Upper lobe of left lung (tissue), 6 donors: Measurements from ENCODE around the gene LOC101059915.
"Not testable (repeated sequence)": the region's sequence is repeated elsewhere in the genome, so short reads cannot be mapped to it uniquely, and the experiment has no call there.

Experiments
- ATAC-seq, 2 donors: fragments of 200-7000 bp; cut with Tn5 transposase; one replicate each; pipeline ENCODE4 v1.9.1; 2022; ENCODE audit warnings: mild to moderate bottlenecking in 2 of 2, moderate library complexity in 2 of 2; ENCODE audit not compliant: low FRiP score in 2 of 2
- DNase-seq, 2 donors: peaks; one replicate each; pipeline ENCODE4 v3.0.0-alpha.2; 2019 to 2020
- H3K27ac ChIP-seq, 4 donors: fragments of 200-600 bp; sonication (generic); one replicate each; pipeline ENCODE4 v1.5.1; 2016 to 2019
- H3K27me3 ChIP-seq, 4 donors: fragments of 200-600 bp; sonication (generic); one replicate each; pipeline ENCODE4 v1.5.1; 2017 to 2019
- H3K36me3 ChIP-seq, 4 donors: fragments of 200-600 bp; sonication (generic); one replicate each; pipeline ENCODE4 v1.5.1; 2016 to 2019
- H3K4me1 ChIP-seq, 4 donors: fragments of 200-600 bp; sonication (generic); one replicate each; pipeline ENCODE4 v1.5.1; 2018 to 2019
- H3K4me3 ChIP-seq, 4 donors: fragments of 200-600 bp; sonication (generic); one replicate each; pipeline ENCODE4 v1.5.1; 2017 to 2019; ENCODE audit warnings: mild to moderate bottlenecking in 2 of 4, moderate library complexity in 1 of 4
- H3K9me3 ChIP-seq, 4 donors: fragments of 200-600 bp; sonication (generic); one replicate each; pipeline ENCODE4 v1.5.1; 2018 to 2019
- EP300 ChIP-seq, 4 donors: sonication (generic); formaldehyde crosslinking; IDR thresholded peaks; one replicate each; pipeline ENCODE4 v1.5.1; 2017; ENCODE audit warnings: antibody characterized with exemption in 4 of 4, control low read depth in 2 of 4
- POLR2A ChIP-seq, 4 donors: fragments of 450-650 bp; IDR thresholded peaks; one replicate each; pipeline ENCODE4 v1.5.1; 2016 to 2017; ENCODE audit warnings: antibody characterized with exemption in 4 of 4, mild to moderate bottlenecking in 2 of 4
- POLR2AphosphoS5 ChIP-seq, 2 donors: sonication (generic); formaldehyde crosslinking; IDR thresholded peaks; one replicate each; pipeline ENCODE4 v1.5.1; 2017; ENCODE audit warnings: antibody characterized with exemption in 2 of 2
- WGBS, 2 donors: methylation state at CpG; one replicate each; pipeline ENCODE4 v1.1.5; 2017 to 2018; 5-methylcytosine and 5-hydroxymethylcytosine counted together
- TF ChIP-seq, protein P1 (sequence below), 6 experiments: fragments of 450-650 bp in 4 of 6; fragments of 200-600 bp in 2 of 6; sonication (generic) in 2 of 6; IDR thresholded peaks; one replicate each; pipeline ENCODE4 v1.5.1; 2016 to 2019; ENCODE audit warnings: antibody characterized with exemption in 6 of 6
- donor health status: DM: no; HTN: no; CAD: no; lungs with moderate emphysema.
- donor health status: DM: no; HTN: yes; CAD: no; lungs with severe emphysema.

Gene LOC101059915

DNA sequence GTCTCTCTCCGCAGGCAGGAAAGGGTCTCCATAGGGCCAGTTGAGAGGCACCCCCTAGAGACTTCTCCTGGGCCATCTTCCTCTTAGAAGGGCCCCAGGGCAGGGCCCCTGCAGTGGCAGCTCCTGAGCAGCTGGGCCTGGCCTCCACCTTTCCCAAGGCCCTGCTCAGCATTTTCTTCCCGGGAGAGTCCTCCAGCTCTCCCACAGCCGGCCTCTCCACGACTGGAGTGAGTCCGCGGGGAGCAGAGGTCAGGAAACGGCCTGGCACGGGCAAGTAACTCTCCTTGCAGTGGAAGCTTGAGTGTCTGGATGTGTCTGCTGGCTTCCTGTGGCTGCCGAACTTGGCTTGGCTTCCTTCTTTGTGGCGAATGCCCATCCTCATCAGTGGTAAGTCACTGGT lies 1.6 kb upstream of the LOC101059915 start:
- H3K36me3 ChIP-seq: no peaks in the 10 kb centered on the region
- no peak overlapping the region for H3K4me3 ChIP-seq
- no peak for DNase-seq
- no peaks in the 10 kb centered on the region for H3K4me1 ChIP-seq
- WGBS, 2 donors: 67% methylated on average over 10 of the region's 10 CpGs; no CpG with 5 or more reads in 1 of the 2 donors
- H3K27ac ChIP-seq: no peak overlapping the region
- no peaks in the 10 kb centered on the region for H3K27me3 ChIP-seq
- no peak for TF ChIP-seq POLR2AphosphoS5 (IDR thresholded peaks at IDR 0.05)
- no peak for ATAC-seq
- H3K9me3 ChIP-seq: no peaks in the 10 kb centered on the region

DNA sequence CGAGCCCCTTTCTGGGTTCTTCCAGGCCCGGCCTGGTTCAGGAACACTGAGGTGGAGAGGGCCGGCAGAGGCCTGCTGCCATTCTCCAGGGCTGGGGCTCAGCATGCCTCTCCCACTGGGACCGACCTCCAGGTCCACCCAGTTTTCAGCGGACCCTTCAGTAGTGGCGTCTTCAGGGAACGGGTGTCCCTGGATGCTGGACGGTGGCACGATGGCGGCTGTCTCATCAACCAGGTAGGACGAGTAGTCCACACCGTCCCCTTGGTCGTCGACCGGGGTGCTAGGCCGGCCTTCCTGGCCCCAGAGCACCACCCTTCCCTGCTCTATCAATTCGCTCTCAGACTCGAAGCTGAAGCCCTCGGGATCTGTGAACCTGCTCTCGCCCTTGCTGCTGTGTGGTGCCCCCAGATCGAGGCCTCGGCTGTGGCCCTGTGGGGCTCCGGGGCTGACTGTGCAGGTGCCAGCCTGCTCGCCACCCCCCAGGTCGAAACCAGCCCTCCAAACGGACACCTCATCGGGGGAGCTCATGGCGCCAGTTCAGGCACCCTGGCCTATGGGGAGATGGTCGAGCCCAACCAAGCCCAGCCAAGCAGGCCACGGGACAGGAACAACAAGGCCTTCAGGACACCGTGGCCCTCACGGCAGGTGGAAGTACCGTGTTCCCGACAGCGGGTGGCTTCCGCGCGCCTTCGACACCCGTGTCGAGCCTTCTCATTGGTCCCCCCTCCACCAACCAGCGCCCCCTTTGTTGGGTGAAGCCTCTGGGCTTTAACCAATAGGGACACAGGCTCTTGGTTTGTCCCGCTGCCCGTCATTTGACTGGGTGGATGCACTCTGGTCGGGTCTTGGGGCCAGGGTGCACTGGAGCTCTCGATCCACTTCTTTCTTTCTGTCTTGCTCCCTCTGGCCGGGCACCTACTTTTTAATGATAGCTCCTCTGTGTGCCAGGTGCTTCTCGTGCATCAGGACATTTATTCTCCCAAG lies 814 bp upstream of the LOC101059915 start:
- no peaks in the 10 kb centered on the region for H3K4me1 ChIP-seq
- no peak overlapping the region for H3K4me3 ChIP-seq
- 90 to 91% methylated on average over 12 to 48 of the region's 48 CpGs for WGBS, 2 donors
- H3K27me3 ChIP-seq: no peaks in the 10 kb centered on the region
- no peaks in the 10 kb centered on the region for H3K9me3 ChIP-seq
- no peak overlapping the region for H3K27ac ChIP-seq
- no peak for TF ChIP-seq POLR2AphosphoS5 (IDR thresholded peaks at IDR 0.05)
- TF ChIP-seq, protein P1, sequence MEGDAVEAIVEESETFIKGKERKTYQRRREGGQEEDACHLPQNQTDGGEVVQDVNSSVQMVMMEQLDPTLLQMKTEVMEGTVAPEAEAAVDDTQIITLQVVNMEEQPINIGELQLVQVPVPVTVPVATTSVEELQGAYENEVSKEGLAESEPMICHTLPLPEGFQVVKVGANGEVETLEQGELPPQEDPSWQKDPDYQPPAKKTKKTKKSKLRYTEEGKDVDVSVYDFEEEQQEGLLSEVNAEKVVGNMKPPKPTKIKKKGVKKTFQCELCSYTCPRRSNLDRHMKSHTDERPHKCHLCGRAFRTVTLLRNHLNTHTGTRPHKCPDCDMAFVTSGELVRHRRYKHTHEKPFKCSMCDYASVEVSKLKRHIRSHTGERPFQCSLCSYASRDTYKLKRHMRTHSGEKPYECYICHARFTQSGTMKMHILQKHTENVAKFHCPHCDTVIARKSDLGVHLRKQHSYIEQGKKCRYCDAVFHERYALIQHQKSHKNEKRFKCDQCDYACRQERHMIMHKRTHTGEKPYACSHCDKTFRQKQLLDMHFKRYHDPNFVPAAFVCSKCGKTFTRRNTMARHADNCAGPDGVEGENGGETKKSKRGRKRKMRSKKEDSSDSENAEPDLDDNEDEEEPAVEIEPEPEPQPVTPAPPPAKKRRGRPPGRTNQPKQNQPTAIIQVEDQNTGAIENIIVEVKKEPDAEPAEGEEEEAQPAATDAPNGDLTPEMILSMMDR (IDR thresholded peaks at IDR 0.05): no peak
- no peak for TF ChIP-seq EP300 (IDR thresholded peaks at IDR 0.05)
- TF ChIP-seq POLR2A (IDR thresholded peaks at IDR 0.05): no peak
- no peak for ATAC-seq
- peak in 1 of 2 donors; percentile 40 for DNase-seq
- no peaks in the 10 kb centered on the region for H3K36me3 ChIP-seq

DNA sequence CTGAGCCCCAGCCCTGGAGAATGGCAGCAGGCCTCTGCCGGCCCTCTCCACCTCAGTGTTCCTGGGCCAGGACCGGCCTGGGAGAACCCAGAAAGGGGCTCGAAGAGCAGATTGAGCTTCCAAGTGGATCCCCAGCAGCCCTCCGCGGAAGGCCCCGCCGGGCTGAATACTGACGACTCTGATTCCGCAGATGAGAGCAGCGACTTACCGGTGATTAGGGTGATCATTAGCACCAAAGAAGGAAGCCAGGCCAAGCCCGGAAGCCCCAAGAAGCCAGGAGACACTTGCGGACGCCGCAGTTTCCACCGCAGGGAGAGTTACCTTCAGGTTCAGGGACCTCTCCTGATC lies 876 bp downstream of the LOC101059915 start:
- 93 to 100% methylated on average over 5 to 16 of the region's 16 CpGs for whole genome bisulfite sequencing, 2 donors
- TF ChIP-seq POLR2A (IDR thresholded peaks at IDR 0.05) (no peak), EP300 (IDR thresholded peaks at IDR 0.05) (no peak), POLR2AphosphoS5 (IDR thresholded peaks at IDR 0.05) (no peak)
- TF ChIP-seq, protein P1 (IDR thresholded peaks at IDR 0.05): no peak
- no peak for ATAC-seq

DNA sequence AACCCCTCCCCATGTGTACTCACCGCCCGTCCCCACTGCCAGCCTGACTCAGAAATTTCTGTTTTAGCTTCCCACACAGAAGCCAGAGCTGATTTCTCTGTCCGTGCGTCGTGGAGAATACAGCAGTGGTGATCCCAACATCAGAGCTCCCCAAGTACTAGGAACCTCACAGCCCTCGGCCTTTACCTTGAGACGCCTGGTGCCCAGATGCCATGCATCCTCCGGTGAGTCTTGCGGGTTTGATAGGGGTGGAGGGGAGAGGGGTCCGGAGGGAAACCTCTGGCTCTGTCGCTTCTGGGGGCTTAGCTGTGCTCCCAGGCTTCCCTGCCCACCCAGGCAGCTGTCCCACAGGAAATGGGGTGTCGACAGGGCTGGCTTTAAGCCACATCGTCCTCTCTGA lies 2.1 kb downstream of the LOC101059915 start:
- Histone ChIP-seq H3K4me3 (no peak overlapping the region), H3K36me3 (no peaks in the 10 kb centered on the region), H3K4me1 (no peaks in the 10 kb centered on the region), H3K27ac (no peak overlapping the region), H3K27me3 (no peaks in the 10 kb centered on the region), H3K9me3 (no peaks in the 10 kb centered on the region)
- TF ChIP-seq POLR2A (IDR thresholded peaks at IDR 0.05) (no peak), EP300 (IDR thresholded peaks at IDR 0.05) (no peak), POLR2AphosphoS5 (IDR thresholded peaks at IDR 0.05) (no peak)
- TF ChIP-seq, protein P1 (IDR thresholded peaks at IDR 0.05): no peak
- 60 to 63% methylated on average over 1 to 13 of the region's 13 CpGs for WGBS, 2 donors
- ATAC-seq (no peak), DNase-seq (no peak)

More for the DNA sequence above, 876 bp downstream of the LOC101059915 start:
- Histone ChIP-seq H3K4me3 (no peak overlapping the region), H3K36me3 (no peaks in the 10 kb centered on the region), H3K4me1 (no peaks in the 10 kb centered on the region), H3K27ac (no peak overlapping the region), H3K27me3 (no peaks in the 10 kb centered on the region), H3K9me3 (no peaks in the 10 kb centered on the region)
- DNase-seq: no peak

DNA sequence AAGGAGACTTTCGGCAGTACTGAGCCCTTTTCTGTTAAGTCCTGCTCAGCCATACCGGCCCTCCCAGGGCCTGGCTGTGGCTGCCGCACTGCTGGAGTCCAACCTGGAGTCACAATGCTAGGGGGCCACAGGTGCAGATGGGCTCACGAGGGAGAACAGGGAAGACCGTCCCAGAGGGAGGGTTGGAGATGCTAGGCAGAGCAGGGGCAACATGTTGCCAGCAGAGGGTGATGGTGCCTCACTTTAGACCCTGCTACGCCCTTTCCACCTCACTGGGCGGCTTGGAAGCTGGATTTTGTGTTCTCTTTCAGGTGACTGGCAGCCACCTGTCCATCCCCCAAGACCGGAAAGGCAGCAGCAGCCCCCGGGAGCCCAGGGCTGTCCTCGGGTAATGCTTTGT lies 2.6 kb downstream of the LOC101059915 start:
- H3K9me3 ChIP-seq, H3K4me1 ChIP-seq, ATAC-seq, H3K4me3 ChIP-seq, H3K36me3 ChIP-seq, H3K27ac ChIP-seq, H3K27me3 ChIP-seq: not testable (repeated sequence)
- TF ChIP-seq, protein P1 (IDR thresholded peaks at IDR 0.05): peak in 4 of 6 experiments; percentile 20 to 62 (median 44)
- 44% methylated on average over 10 of the region's 10 CpGs; no CpG with 5 or more reads in 1 of the 2 donors for WGBS, 2 donors
- DNase-seq: peak in 1 of 2 donors; percentile 27
